Measurements from ENCODE around the gene TWIST1.
A peak's percentile ranks its signal among the peaks of the same experiment; 100 is the strongest.

Gene TWIST1

GRCh38 chr7:19117091-19117869 is at the start of gene TWIST1:
Gene TWIST1, minus strand, starts transcription at chr7:19117636. Its CDS starts 315 bp downstream, at chr7:19117321.
- TF ChIP-seq, protein P1, sequence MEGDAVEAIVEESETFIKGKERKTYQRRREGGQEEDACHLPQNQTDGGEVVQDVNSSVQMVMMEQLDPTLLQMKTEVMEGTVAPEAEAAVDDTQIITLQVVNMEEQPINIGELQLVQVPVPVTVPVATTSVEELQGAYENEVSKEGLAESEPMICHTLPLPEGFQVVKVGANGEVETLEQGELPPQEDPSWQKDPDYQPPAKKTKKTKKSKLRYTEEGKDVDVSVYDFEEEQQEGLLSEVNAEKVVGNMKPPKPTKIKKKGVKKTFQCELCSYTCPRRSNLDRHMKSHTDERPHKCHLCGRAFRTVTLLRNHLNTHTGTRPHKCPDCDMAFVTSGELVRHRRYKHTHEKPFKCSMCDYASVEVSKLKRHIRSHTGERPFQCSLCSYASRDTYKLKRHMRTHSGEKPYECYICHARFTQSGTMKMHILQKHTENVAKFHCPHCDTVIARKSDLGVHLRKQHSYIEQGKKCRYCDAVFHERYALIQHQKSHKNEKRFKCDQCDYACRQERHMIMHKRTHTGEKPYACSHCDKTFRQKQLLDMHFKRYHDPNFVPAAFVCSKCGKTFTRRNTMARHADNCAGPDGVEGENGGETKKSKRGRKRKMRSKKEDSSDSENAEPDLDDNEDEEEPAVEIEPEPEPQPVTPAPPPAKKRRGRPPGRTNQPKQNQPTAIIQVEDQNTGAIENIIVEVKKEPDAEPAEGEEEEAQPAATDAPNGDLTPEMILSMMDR (IDR thresholded peaks at IDR 0.05; ENCODE audit: low read depth, low read length) = no peak
- DNase-seq (ENCODE audit: extremely low read depth, low read depth) = peak; percentile 99

- no peak for DNase-seq (ENCODE audit: extremely low read depth, low read depth)
- TF ChIP-seq, protein P1 (IDR thresholded peaks at IDR 0.05; ENCODE audit: low read depth, low read length) = no peak
These were observed 44.2 kb upstream of the TWIST1 start for GRCh38 chr7:19161671-19162070.

GRCh38 chr7:19146699-19147098 is 29.3 kb upstream of the TWIST1 start:
- no peak for DNase-seq (ENCODE audit: extremely low read depth, low read depth)
- TF ChIP-seq, protein P1 (IDR thresholded peaks at IDR 0.05; ENCODE audit: low read depth, low read length) = no peak

DNA sequence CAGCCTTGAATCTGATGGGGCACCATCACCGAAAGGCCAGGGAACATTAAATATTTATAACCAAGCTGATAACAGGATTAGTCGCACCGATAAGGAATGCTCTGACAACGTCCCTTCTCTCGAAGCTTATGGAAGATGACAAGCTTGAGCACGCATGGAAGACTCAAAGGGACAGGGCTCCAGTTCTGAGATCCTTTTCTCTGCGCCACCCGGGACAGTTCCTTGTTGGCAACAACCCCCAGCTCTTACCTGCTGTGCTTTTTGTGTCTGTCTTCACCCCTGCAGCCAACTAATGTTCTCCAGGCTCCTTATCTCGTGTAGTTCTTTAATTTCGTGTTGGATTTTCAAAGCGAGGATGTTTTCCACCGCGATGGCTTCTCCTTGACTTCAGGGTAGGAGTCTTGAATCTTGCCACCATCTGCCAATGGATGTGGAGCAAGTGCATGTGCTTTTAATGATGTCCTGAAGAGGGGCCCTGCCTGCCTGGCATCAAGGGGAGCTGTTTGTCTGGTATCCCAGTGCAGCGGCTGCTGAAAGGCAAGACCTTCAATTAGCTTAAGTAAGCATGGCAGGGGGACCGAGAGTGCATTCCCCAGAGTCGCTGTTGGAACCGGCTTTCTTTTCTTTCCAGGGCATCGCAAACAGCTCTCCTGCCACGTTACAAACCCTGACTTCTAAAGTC is 28.1 kb upstream of the TWIST1 start:
- TF ChIP-seq, protein P1 (IDR thresholded peaks at IDR 0.05; ENCODE audit: low read depth, low read length) = no peak
- no peak for DNase-seq (ENCODE audit: extremely low read depth, low read depth)

DNA sequence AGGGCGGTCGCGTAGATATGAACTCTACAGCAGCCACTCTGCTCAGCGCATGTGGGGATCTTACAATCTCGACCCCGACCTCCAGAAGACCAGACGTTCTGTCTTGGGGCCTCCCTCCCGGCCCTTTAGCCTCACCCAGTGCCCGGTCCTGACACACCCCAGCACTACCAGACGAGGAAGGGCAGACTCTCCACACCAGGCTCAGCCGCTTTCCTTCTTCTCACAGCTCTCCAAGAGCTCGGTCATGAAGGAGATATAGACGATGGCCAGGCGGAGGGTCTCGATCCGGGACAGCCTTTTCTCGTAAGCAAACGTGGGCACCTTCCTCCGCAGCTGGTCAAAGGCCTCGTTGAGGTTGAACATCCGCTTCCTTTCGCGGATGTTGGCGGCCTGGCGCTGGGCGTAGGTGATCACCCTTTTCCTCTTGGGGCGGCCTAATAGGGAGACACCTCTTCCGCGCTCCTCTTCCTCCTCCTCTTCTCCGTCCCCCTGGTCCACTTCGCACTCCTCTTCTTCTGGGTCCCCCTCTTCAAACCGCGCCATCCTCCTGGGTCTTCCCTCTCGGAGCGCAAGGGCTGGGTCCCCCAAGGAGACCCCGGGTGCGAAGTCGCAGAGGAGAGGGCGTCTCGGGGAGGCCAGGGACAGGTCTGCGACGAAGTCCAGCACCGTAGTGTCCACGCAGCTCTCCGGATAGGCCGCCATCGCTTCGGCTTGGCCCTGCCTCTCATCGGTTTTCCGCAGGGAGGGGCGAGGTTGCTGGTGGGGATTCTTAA is 27.4 kb upstream of the TWIST1 start, which contains the start of gene FERD3L:
Gene FERD3L (minus strand): TSS at position 761 of the 773 bp plus-strand sequence. CDS start 59 bp downstream, at position 702.
- TF ChIP-seq, protein P1 (IDR thresholded peaks at IDR 0.05; ENCODE audit: low read depth, low read length) = no peak
- no peak for DNase-seq (ENCODE audit: extremely low read depth, low read depth)

DNA sequence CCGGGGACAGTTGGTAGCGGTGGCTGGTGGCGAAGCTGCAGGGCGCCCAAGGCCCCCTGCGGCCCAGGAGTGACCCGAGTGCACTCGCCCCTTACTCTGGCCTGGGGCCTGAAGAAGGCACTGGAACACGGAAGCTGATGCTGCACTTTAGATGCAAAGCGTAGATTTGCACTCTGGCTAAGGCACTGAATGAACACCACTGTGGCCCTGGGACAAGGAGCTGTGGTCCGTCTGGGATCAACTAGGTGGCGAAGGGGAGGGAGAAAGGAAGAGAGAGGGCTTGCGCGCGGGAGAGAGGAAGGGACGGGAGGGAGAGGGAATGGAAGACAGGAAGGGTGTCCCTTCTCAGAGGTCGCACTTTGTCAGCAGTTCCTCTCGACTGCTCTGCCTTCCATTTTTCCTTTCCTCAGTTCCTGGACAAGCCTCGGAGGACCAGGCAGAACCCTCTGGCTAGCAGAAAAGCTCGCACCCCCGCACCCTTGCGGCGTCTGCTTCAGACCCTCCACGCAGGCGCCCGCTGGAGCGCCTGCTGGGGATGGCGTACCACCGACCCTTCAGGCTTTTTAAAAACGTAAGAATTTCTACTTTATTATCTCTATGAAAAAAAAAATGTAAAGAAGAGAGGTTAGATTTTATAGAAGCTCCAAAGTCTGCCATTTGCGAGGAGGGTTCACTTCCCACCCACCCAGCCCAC is 26.6 kb upstream of the TWIST1 start:
- no peak for DNase-seq (ENCODE audit: extremely low read depth, low read depth)
- TF ChIP-seq, protein P1 (IDR thresholded peaks at IDR 0.05; ENCODE audit: low read depth, low read length) = no peak

Data from AG09319 (cell line).